Smooth muscle cell (in vitro differentiated cells): ENCODE results near the gene ZNF79. TPM values are rescaled to one million over a fixed set of nuclear protein-coding genes. Genes with fewer than 3 reads are reported as not detected.

Source experiments
- DNase-seq: peaks from one replicate; lab custom pipeline; 2025; ENCODE audit not compliant: unreplicated experiment; lab: John Stamatoyannopoulos, UW
- H2AFZ ChIP-seq: fragments of 200-600 bp; sonication (generic); 2 replicates; pipeline ENCODE4 v1.6.0; 2016; ENCODE audit warnings: antibody characterized with exemption, low read depth, mild to moderate bottlenecking
- H3F3A ChIP-seq: fragments of 200-600 bp; sonication (generic); 2 replicates; pipeline ENCODE4 v1.6.0; 2017; ENCODE audit warnings: antibody characterized with exemption, low read depth
- H3K27ac ChIP-seq: fragments of 200-600 bp; sonication (generic); 2 replicates; pipeline ENCODE4 v1.5.1; 2016; ENCODE audit warnings: low read depth, mild to moderate bottlenecking
- H3K27me3 ChIP-seq: fragments of 200-600 bp; sonication (generic); 2 replicates; pipeline ENCODE4 v1.6.1; 2016; ENCODE audit warnings: low read depth, mild to moderate bottlenecking
- H3K36me3 ChIP-seq: fragments of 200-600 bp; sonication (generic); 2 replicates; pipeline ENCODE4 v1.5.1; 2016; ENCODE audit warnings: low read depth
- H3K4me1 ChIP-seq: fragments of 200-600 bp; sonication (generic); 2 replicates; pipeline ENCODE4 v1.5.1; 2016; ENCODE audit warnings: low read depth
- H3K4me2 ChIP-seq: fragments of 200-600 bp; sonication (generic); 2 replicates; pipeline ENCODE4 v1.6.0; 2016; ENCODE audit warnings: mild to moderate bottlenecking
- H3K4me3 ChIP-seq: fragments of 200-600 bp; sonication (generic); 2 replicates; pipeline ENCODE4 v1.5.1; 2016; ENCODE audit warnings: mild to moderate bottlenecking
- H3K79me2 ChIP-seq: fragments of 200-600 bp; sonication (generic); 2 replicates; pipeline ENCODE4 v1.6.0; 2016; ENCODE audit warnings: low read depth, mild to moderate bottlenecking
- H3K9ac ChIP-seq: fragments of 200-600 bp; sonication (generic); 2 replicates; pipeline ENCODE4 v1.6.0; 2016; ENCODE audit warnings: low read depth
- H3K9me3 ChIP-seq: fragments of 200-600 bp; sonication (generic); replicated peaks from 2 replicates; pipeline ENCODE4 v1.5.1; 2016; ENCODE audit warnings: low read depth
- H4K20me1 ChIP-seq: fragments of 200-600 bp; sonication (generic); 2 replicates; pipeline ENCODE4 v1.6.0; 2016; ENCODE audit warnings: low read depth
- WGBS: methylation state at CpG from one replicate; pipeline ENCODE4 v1.1.7; 2016; ENCODE audit warnings: low lambda C conversion rate; 5-methylcytosine and 5-hydroxymethylcytosine counted together
- polyA plus RNA-seq: library from polyadenylated mRNA; unstranded; fragments of >200 nt; fragmentation: Nextera tagmentation; extraction: Ambion mirVana; gene quantifications from 2 replicates; pipeline ENCODE4 v1.2.1, GENCODE V29; 2016
- total RNA-seq: library from RNA; depleted of rRNA; stranded (reverse); fragments of >200 nt; gene quantifications from 2 replicates; pipeline ENCODE4 v1.2.3, GENCODE V29; 2014
- TF ChIP-seq, protein P1 (sequence below): fragments of 200-600 bp; sonication (generic); IDR thresholded peaks from 2 replicates; pipeline ENCODE4 v1.5.1; 2017; ENCODE audit warnings: borderline replicate concordance, mild to moderate bottlenecking, antibody characterized with exemption; ENCODE audit not compliant: insufficient read depth, poor library complexity, severe bottlenecking

ZNF79 gene
- total and polyA plus RNA-seq, 2 experiments from 2014 or later: 4.3 to 6.6 TPM

DNA sequence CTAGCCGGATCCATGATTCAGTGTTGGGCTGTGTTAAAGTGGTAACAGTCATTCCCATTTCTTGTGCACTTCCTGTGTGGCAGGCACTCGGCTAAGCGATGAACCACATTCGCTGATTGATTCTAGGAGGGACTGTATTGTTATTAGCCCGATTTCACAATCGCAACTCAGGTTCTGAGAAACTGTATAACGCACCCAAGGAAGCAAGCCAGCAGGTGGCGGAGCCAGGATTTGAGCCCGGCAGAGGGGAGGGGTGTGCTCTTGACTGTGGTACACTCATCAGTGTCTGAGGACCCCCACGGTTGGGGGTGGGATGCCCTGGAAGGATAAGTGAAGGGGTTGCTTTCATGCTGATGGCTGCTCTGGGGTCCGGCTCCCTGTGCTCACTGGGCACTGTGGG is 61.8 kb downstream of the ZNF79 start:
- Histone ChIP-seq H4K20me1 (no peaks in the 10 kb centered on the region), H3K27ac (no peak overlapping the region), H2AFZ (no peak overlapping the region), H3K4me2 (no peak overlapping the region), H3K4me3 (no peak overlapping the region), H3K4me1 (no peaks in the 10 kb centered on the region), H3K79me2 (no peaks in the 10 kb centered on the region), H3K9ac (no peak overlapping the region), H3F3A (no peaks in the 10 kb centered on the region), H3K36me3 (no peaks in the 10 kb centered on the region), H3K9me3 (no peaks in the 10 kb centered on the region), H3K27me3 (no peaks in the 10 kb centered on the region)
- 95% methylated on average over 11 of the region's 11 CpGs for whole genome bisulfite sequencing
- no peak for DNase-seq
- TF ChIP-seq, protein P1, sequence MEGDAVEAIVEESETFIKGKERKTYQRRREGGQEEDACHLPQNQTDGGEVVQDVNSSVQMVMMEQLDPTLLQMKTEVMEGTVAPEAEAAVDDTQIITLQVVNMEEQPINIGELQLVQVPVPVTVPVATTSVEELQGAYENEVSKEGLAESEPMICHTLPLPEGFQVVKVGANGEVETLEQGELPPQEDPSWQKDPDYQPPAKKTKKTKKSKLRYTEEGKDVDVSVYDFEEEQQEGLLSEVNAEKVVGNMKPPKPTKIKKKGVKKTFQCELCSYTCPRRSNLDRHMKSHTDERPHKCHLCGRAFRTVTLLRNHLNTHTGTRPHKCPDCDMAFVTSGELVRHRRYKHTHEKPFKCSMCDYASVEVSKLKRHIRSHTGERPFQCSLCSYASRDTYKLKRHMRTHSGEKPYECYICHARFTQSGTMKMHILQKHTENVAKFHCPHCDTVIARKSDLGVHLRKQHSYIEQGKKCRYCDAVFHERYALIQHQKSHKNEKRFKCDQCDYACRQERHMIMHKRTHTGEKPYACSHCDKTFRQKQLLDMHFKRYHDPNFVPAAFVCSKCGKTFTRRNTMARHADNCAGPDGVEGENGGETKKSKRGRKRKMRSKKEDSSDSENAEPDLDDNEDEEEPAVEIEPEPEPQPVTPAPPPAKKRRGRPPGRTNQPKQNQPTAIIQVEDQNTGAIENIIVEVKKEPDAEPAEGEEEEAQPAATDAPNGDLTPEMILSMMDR: no peak

DNA sequence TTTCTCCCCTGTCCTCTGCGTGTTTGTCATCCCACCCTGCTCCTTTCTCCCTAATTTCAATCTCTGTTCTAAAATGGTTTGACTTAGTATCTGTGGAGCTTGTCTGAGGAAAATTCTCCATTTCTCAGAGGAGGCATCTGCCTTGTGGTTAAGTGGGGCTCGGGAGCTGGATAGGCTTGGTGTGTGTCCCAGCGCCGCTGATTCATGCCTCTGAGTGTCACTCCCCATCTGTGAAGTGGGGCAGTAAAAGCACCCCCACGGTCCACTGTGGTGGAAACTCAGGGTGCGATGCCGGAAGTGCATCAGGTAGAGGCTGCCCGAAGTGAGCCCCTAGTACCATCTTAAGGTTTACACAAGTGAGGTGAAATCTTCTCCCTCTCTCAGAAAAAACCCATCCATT is 64.8 kb downstream of the ZNF79 start:
- Histone ChIP-seq H3K4me2 (no peak overlapping the region), H3K4me3 (no peak overlapping the region), H3K36me3 (no peaks in the 10 kb centered on the region), H3K9me3 (no peaks in the 10 kb centered on the region), H3K27ac (no peak overlapping the region), H3K9ac (no peak overlapping the region), H3F3A (no peaks in the 10 kb centered on the region), H3K27me3 (no peaks in the 10 kb centered on the region), H3K4me1 (no peaks in the 10 kb centered on the region), H4K20me1 (no peaks in the 10 kb centered on the region), H3K79me2 (no peaks in the 10 kb centered on the region), H2AFZ (no peak overlapping the region)
- 89% methylated on average over 8 of the region's 8 CpGs for WGBS
- DNase-seq: no peak
- TF ChIP-seq, protein P1: no peak

DNA sequence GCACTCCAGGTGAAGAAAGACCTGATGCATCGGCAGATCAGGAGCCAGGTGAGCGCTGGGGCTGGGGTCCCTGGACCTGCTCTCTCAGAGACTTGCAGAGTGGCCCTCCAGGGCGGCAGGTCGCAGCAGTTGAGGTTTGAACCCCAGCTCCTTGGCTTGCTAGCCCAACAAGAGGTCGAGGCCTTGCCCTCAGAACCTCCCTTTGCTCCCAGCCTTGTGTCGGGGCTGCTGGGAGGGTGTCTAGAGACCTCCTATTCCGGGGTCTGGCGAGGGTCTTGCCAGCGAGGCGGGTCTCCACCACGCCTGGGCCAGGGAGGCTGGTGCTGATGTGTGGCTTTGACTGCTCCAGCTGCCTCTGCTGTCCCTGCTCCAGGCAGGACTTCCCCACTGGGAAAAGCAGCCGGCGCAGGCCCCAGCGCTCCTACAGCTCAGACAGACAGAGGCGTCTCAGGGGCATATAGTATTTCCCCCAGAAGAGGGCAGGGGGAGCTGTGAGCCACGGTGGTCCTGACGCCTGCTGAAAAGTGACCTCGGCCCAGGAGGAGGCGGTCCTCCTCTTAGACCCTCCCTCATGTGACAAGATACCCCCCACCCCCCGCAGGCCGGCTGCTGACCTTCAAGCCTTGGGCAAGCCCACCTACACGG is 65.4 kb downstream of the ZNF79 start:
- no peak for DNase-seq
- H3K79me2 ChIP-seq: no peaks in the 10 kb centered on the region
- no peaks in the 10 kb centered on the region for H3F3A ChIP-seq
- H4K20me1 ChIP-seq: no peaks in the 10 kb centered on the region
- H3K9ac ChIP-seq: no peak overlapping the region
- no peak overlapping the region for H2AFZ ChIP-seq
- no peak overlapping the region for H3K27ac ChIP-seq
- no peaks in the 10 kb centered on the region for H3K27me3 ChIP-seq
- no peaks in the 10 kb centered on the region for H3K36me3 ChIP-seq
- H3K4me1 ChIP-seq: no peaks in the 10 kb centered on the region
- 73% methylated on average over 20 of the region's 22 CpGs for WGBS
- no peak overlapping the region for H3K4me3 ChIP-seq
- no peaks in the 10 kb centered on the region for H3K9me3 ChIP-seq
- TF ChIP-seq, protein P1: no peak
- no peak overlapping the region for H3K4me2 ChIP-seq
